Measurements from ENCODE around the gene AIDA.

The AIDA gene

DNA sequence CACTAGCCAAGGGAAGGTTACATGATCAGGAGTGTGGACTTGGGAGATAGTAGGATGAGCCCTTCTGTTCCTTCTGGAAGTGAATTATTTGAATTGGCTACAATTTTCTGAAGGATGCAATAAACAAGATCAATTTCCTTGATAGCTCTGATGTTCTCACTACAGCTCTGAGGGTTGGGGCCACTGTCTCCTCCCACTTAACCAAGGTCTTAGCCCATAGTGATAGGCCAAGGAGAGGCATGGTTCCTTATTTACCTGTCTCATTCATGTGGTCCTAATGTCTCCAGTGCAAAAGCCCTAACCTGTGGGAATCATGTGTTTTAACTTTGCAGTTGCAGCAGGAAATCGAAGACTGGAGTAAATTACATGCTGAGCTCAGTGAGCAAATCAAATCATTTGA, 59.6 kb downstream of the AIDA start:
- DNase-seq (ENCODE audit: low read depth), result no peak

DNA sequence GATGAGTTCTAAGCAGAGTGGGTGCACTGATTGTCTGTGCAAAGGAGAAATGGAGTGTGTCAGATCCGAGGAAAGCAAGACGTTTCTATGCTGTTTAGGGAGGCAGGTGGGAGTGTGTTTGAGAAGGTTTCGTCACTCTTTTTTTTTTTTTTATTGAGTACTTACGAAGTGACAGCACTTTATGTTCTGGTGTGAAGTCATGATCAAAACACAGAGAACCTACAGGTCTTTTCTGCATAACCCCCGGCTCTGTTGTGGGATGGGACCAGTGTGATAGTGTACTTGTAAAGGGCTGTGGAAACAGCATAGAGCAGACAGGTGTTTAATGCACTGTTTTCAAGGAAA, 67.7 kb downstream of the AIDA start:
- DNase-seq (ENCODE audit: low read depth), result peak; percentile 43

DNA sequence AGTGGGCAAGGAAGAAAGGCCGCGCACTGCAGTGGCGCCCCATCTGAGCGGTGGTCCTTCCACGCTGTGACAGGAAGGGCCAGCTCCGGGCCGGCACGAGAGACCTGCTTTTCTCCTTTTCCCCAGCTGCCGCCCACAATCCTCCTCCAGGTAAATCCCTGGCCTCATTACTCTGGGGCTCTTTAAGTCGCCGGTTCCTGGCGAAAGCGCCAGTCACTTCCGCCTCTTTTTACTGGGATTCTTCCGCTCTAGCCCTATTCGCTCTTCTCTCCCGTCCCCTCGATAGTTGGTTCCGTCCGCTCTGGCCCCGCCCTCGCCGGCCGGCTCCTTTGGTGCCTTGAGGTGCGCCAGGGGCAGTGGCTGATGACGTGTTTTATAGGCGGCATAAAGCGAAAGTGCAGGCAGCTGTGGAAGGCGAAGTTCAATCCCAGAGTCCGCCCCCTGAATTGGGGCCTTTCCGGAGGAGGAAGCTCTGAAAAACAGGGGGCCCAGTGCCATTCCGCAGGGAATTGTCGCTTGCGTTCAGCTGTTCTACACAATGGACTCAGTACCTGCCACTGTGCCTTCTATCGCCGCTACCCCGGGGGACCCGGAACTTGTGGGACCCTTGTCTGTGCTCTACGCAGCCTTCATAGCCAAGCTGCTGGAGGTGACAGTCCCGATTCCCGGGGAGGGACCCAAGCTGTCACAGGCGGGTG, 68.2 kb downstream of the AIDA start:
- DNase-seq (ENCODE audit: low read depth), result peak; percentile 99

DNA sequence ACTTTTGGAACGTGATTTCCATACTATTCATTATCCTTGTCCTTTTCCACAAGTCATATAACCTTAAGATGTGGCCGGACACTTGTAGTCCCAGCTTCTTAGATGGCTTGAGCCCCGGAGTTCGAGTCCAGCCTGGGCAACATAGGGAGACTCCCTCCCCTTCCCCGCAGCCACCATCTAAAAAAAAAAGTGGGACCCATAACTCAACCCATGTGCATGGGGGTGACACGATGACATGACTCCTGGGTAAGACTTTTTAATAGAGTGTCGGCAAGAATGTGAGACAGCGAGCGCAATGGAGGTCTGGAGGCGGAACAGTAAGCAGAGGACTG, 68.7 kb downstream of the AIDA start:
- no peak for DNase-seq (ENCODE audit: low read depth)

DNA sequence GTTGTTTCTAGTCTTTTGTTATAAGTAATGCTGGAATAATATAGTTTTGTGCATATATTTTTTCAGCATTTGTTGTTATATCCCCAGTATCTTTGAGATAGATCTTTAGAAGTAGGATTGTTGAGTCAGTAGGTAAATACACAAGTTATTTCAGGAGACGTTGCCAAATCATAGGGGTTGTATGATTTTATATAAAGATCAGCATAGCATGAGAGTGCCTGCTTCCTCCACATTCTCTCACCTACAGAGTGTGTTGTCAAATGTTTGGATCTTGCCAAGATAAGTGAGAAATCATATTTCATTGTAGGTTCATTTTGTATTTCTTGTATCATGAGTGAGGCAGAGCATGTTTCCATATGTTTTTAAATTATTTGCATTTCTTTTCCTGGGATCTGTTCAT, 69.8 kb downstream of the AIDA start:
- no peak for DNase-seq (ENCODE audit: low read depth)

DNA sequence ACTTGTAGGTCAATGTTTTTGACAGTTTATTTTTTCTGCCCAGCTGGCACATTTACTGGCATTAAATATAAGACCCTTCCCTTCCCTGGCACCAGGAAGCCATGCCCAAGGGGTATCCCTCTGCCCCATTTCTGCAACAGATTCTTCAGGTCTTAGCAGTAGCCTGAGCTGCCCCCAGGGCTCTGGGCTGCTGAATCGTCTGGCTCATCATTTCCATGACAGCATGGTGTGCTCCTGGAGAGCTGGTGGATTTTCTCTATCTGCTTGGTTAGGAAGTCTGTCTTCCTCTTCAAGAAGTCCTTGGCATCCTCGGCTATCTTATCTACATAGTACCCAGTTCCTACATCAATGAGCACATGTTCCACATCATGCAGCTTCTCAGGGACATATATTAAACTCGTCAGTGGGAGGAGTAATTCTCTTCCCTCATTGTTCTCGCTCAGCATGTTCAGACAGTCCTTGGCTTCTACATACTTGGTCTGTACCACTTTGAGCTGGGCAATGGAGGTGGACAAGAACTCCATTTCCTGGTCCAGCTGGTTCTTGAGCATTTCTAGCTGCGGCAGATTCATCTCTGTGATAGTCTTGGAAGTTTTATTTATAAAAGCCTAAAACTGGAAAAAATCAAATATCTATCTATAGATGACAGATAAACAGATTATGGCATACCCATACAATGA, 70.9 kb downstream of the AIDA start:
- DNase-seq (ENCODE audit: low read depth), result no peak

DNA sequence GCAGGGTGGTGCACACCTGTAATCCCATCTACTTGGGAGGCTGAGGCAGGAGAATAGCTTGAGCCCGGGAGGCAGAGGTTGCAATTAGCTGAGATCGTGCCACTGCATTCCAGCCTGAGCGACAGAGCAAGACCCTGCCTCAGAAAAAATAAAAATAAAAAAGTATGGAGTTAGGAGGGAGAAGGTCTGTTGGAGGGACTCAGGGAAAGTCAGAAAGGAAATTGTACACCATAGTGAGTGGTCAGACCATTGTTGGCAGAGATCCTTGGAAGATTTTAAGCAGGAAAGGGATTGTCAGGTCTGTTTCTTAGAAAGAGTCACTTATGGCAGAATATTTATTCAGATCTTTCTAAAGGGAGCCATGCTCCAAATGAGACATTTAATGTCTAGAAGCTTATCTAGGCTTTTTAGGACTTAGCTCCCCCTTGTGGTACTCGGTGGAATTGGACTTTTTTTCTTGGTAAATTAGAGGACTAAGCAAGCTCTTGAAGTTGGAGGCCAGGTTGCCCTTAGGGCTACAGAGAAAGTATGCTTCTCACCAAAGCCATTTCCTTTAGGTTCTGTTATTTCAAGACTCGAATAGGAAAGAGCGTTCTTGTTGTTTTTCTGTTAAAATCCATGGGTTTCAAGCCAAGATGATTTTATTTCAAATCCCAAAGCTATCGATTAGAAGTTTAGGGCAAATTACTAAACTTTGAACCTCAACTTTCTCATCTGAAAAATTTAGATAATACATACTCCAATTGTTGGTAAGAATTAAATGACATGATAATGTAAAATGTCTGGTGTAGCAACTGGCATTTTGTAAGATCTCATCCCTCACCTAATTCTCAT, 77.9 kb downstream of the AIDA start:
- DNase-seq (ENCODE audit: low read depth), result peak; percentile 90

DNA sequence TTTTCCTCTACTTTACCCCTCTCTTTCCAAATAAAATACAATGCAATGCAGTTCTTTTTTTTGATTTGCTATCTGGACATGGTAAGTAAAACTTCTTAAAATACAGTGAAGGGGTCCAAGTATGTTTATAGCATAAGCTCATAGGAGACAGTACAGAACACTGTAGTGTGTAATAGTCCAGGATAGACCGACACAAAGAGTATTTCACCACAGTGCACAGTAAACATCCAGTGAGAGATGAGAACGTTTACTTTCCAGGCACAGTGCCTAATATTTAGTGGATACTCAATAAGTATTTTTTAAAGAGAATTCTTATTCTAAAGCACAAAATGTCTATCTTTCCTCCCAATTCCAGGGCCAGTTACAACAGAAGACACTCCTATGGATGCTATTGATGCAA, 79.5 kb downstream of the AIDA start:
- no peak for DNase-seq (ENCODE audit: low read depth)

DNA sequence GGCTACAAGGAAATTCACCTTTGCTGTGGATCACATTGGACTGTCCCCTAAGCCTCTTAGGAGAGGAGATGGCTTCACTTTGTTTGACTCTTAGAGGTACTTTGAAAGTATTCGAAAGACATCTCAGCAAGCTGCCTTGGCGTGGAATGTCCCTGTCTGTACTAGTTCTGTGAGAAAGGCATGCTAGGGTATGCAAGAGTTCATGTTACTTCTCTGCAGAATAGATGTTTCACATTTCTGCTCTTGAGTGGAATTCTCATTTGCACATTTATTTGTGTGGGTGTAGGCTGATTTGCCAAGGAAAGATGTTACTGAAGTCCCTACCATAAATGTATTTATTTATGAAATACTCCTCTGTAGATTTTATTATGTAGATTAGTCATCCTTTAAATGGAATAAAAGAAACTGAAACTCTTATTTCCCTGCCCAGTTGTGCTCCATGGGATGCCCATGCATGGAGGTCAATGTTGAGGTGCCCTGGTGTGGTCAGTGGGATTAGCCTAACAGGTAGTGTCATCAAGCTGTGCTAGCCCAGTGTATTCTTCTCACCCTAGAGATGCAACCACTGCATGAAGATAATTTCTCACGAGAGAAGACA, 80.6 kb downstream of the AIDA start:
- no peak for DNase-seq (ENCODE audit: low read depth)

DNA sequence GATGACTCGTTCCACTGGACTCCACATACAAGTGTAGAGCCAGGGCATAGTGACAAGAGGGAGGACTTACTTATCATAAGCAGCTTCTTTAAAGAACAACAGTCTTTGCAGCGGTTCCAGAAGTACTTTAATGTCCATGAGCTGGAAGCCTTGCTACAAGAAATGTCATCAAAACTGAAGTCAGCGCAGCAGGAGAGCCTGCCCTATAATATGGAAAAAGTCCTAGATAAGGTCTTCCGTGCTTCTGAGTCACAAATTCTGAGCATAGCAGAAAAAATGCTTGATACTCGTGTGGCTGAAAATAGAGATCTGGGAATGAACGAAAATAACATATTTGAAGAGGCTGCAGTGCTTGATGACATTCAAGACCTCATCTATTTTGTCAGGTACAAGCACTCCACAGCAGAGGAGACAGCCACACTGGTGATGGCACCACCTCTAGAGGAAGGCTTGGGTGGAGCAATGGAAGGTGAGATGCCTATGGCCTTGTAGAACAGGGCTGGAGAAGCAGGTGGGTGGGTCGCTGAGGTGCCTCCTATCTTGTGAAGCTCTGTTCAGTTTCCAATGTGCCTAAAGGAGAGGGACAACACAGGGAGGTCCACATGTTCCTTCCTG, 82.3 kb downstream of the AIDA start:
- peak; percentile 43 for DNase-seq (ENCODE audit: low read depth)

DNA sequence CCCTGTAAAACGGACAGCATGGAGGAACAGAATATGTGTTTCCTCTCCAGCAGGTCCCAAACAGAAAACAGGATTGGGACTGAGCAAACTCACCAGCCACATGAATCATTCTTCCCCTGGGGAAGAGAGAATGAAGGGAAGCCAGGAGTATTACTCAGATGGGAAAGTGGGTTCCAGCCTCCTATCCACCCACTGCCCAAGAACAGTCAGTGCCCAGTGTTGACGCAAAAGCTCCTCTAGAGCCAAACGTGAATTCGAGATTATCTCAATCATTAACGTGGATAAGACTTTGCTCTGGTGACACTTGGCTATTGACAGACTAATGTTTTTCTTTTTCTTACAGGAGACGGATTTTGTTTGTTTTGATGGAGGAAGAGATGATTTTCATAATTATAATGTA, 85.1 kb downstream of the AIDA start:
- peak; percentile 82 for DNase-seq (ENCODE audit: low read depth)

DNA sequence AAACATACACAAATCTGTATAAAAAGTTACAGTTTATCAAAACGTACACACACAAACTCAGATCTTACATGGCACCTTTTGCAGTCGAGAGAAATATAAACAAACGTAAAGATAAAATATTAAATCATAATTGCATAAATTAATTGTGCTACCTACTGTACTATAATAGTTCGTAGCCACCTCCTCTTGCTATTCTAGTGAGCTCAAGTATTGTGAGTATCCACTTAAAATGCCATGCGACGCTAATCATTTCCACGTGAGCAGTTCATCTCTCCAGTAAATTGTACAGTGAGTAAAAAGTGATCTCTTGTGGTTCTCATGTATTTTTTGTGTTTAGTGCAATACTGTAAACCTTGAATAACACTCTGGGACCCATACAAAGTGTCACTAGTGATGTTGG, 88.1 kb downstream of the AIDA start:
- no peak for DNase-seq (ENCODE audit: low read depth)

DNA sequence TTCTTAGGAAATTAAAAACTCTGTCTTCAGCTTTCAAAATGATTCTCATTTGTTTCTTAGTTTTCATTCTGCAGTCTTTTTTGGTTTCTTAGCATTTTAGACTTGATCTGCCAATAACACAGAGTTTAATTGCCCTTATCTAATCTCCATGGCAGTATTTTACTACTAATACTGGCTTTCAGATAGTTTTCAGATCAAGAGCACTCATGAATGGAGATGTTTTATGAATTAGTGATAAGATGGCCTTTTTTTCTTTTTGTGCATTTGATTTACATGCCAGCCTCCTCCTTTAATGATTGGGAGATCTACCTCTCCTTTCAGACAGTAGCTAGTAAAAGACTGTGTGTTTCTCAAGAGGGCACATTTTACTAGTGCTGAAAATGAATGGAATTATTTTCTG, 88.8 kb downstream of the AIDA start:
- no peak for DNase-seq (ENCODE audit: low read depth)

DNA sequence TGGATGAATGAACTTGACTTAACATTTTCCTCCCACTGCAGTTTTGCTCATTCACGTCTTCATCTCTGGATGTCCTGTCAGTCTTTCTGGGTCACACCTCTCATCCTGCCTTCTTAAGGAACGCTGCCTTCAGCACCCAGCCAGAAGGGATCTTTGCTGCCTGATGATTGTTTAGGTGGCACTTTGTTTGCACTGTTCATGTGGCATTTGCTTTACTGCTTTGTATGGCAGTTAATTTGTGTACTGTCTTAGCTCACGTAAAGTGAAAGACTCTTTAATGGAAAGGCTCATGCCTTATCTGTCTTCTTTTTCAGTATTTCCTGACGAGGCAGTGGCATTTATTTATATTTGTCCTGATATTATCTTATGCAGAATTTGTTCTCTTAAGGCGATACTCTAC, 89.5 kb downstream of the AIDA start:
- DNase-seq (ENCODE audit: low read depth), result no peak

DNA sequence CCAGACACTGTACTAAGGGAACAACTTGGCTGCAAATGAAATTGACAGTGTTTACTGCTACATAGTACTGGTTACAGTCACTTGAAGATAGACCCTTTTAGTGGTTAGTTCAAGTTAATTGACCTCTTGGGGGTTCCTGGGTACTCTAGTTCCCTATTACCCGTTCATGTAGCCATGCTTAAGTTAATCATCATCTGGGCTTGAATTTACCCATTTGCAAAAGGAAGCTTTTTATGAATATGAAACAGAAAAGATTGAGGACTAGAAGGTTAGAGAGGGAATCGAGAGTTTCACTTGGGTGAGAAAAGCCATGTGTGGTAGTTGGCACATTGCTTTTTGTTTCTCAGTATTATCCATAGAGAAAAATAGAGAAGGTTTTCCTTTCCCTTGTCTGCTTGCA, 91.7 kb downstream of the AIDA start:
- no peak for DNase-seq (ENCODE audit: low read depth)

DNA sequence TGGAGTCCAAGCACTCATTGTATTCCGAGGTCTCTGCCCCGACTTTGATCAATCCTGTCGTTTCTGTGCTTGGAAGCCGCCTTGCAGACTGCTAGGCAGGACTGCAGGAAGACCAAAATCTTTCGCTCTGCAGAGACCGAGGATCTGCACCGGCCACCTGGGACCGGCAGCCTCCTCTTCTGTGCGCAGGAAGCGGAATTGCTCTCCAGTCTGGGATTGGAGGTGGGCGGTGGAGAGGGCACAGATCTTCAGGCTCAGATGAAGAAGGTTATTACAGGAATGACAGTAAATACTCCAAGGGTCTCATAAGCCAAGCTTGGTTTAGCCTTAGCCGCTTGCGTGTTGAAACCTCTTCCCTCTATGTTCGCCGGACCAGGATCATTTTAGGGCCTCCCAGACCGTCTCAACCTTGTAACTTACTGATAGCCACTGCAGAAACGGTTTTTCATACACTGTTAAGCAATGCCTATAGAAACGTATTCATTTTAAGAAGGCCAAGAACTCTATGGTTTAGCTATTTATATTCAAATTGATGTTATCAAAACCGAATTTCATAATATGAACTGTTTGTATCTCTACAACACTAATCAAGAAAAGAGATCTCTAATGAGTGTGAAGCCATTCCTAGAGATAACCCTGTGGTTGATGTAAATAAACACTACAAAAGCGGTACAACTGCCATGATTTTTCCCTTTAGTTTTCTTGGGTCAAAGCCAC, 93.3 kb downstream of the AIDA start:
- DNase-seq (ENCODE audit: low read depth), result peak; percentile 51
